ENCODE results near the gene MAGEA9.

- no peak for TF ChIP-seq CTCF (IDR thresholded peaks at IDR 0.05 in 8 of 11, conservative IDR thresholded peaks at IDR 0.05 in 3 of 11)
- no peak for TF ChIP-seq POLR2AphosphoS5 (IDR thresholded peaks at IDR 0.05)
These were observed 36.9 kb downstream of the MAGEA9 start for GRCh38 chrX:149818652-149819051.
